Right lobe of liver (tissue), 6 donors: ENCODE results near the gene A3GALT2. TPM values are rescaled to one million over a fixed set of nuclear protein-coding genes. Genes with fewer than 3 reads are reported as not detected.
"Not testable (repeated sequence)": the region's sequence is repeated elsewhere in the genome, so short reads cannot be mapped to it uniquely, and the experiment has no call there.

Experiments used
- ATAC-seq, 4 donors: fragments of 200-7000 bp; cut with Tn5 transposase; one replicate each; pipeline ENCODE4 v1.9.1; 2020; ENCODE audit warnings: mild to moderate bottlenecking in 4 of 4, moderate library complexity in 4 of 4
- DNase-seq, 3 donors: peaks; one replicate each; pipeline ENCODE4 v3.0.0-alpha.2; 2020
- H3K27ac ChIP-seq, 3 donors: fragments of 200-600 bp; one replicate each; pipeline ENCODE4 v1.8.0; 2022
- H3K27me3 ChIP-seq, 2 donors: fragments of 200-600 bp; one replicate each; pipeline ENCODE4 v1.8.0; 2022
- H3K36me3 ChIP-seq, 4 donors: fragments of 200-600 bp; sonication (generic) in 1 of 4; one replicate each; pipeline versions ENCODE4 v1.5.1 to v1.8.0; 2017 to 2022; ENCODE audit warnings: control low read depth in 1 of 4
- H3K4me1 ChIP-seq, 4 donors: fragments of 200-600 bp; sonication (generic) in 1 of 4; one replicate each; pipeline versions ENCODE4 v1.5.1 to v1.8.0; 2017 to 2022; ENCODE audit warnings: control low read depth in 1 of 4
- H3K4me3 ChIP-seq, 3 donors: fragments of 200-600 bp; one replicate each; pipeline ENCODE4 v1.8.0; 2022
- H3K9me3 ChIP-seq, 4 donors: fragments of 200-600 bp; sonication (generic) in 1 of 4; one replicate each; pipeline versions ENCODE4 v1.5.1 to v1.8.0; 2017 to 2022; ENCODE audit warnings: control low read depth in 1 of 4
- CTCF ChIP-seq, 4 donors: fragments of 200-600 bp in 3 of 4; fragments of 450-650 bp in 1 of 4; IDR thresholded peaks; one replicate each; pipeline versions ENCODE4 v1.5.1 to v1.8.0; 2016 to 2022; ENCODE audit warnings: antibody characterized with exemption in 4 of 4, mild to moderate bottlenecking in 2 of 4
- POLR2A ChIP-seq: fragments of 450-650 bp; IDR thresholded peaks from one replicate; pipeline ENCODE4 v1.6.1; 2017; ENCODE audit warnings: antibody characterized with exemption, mild to moderate bottlenecking
- WGBS: methylation state at CpG from one replicate; pipeline ENCODE4 v1.1.6; 2018; ENCODE audit warnings: low coverage, low lambda C conversion rate; ENCODE audit not compliant: insufficient coverage; ENCODE audit errors: missing lambda C conversion rate; 5-methylcytosine and 5-hydroxymethylcytosine counted together
- intact Hi-C, 2 donors: fragments of 100-400 bp; cut with DNase I; formaldehyde crosslinking; loops; one replicate each; pipeline versions ENCODE4 v1.11.2 to v1.14.1; 2022
- total RNA-seq, 6 experiments: library from RNA; depleted of rRNA in 2 of 6; stranded (reverse); fragments of >200 nt in 2 of 6; fragmentation: NEBNext Ultra II Directional in 3 of 6; extraction: Animal tissue kit (Norgen Biotek cat#: 25700) in 3 of 6; gene quantifications; one replicate each; pipeline versions ENCODE4 v1.1.0 to v1.2.4, GENCODE V29; 2016 to 2023
- donor health status: DM: no; HTN: yes; CAD: no.
- donor health status: DM: no; HTN: no; CAD: no.
- donor health status: DM: no; HTN: no; CAD: no.
- donor health status: DM: no; HTN: yes; CAD: no.
- donor health status: DM: no; HTN: yes; CAD: no.

Gene A3GALT2
- total RNA-seq, 6 experiments from 2014 or later = not detected

DNA sequence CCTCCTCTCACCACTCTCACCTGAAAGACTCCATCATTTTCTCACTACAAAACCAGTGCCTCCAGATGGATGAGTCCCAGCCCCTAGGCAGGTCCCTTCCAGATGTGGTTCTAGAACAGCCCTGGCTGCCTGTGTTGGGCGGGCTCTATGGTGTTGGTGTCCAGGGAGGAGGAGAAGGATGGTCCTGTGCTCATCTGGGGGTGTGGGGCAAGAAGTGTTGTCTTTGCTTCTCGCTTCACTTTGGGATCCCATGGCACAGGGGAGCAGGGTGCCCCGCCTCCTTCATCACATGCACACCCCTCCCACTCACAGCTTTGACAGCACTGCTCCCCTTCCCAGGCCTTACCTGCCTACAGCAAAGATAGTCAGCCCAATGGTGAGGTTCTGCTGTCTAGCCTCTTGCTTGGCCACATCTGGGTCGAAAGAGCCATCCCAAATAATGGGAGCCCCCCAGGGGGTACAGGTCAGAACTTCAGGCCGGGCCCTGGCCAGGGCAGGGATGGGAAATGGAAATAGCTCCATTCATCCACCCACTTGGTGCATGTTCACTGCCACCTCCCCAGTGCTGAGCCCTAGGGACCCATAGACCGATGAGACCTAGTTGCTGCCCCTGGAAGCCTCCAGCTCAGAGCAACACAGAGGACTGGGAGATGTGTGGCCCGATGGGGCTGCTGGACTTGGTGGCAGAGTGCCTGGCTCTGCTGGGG, 9.0 kb downstream of the A3GALT2 start:
- Histone ChIP-seq H3K36me3 (no peaks in the 10 kb centered on the region), H3K4me1 (peaks cover 0 to 3% (median 0%) of the 10 kb centered on the region in 4 donors), H3K27me3 (no peaks in the 10 kb centered on the region), H3K27ac (no peak overlapping the region), H3K9me3 (no peaks in the 10 kb centered on the region), H3K4me3 (no peak overlapping the region)
- intact Hi-C loops = no loop called here
- TF ChIP-seq POLR2A (no peak), CTCF (IDR thresholded peaks at IDR 0.05) (no peak)
- no peak for DNase-seq
- ATAC-seq = no peak
- 76% methylated on average over 3 of the region's 7 CpGs for WGBS

DNA sequence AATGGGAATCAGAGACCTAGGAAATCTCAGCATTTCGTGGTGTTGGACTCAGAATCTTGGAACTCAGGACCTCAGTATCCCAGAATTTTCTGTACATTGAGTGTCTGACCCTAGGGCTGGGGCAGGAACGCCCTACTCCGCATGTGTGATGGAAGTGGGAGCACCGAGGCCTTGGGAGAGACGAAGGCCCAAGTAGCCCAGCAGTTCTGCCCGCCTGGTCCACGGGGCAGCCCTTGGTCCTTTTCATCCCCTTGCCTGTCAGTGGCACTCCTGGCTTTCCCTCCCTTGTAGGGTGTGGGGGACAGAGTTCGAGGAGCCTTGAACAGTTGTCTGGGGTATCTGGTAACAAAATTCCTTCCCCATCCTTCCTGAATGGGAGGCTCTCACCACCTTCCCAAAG, 10.2 kb downstream of the A3GALT2 start:
- no peak for DNase-seq
- H3K36me3 ChIP-seq = no peaks in the 10 kb centered on the region
- H3K27me3 ChIP-seq = no peaks in the 10 kb centered on the region
- intact Hi-C loops = no loop called here
- ATAC-seq = no peak
- no peaks in the 10 kb centered on the region for H3K9me3 ChIP-seq
- no peak overlapping the region for H3K4me3 ChIP-seq
- peaks cover 0 to 5% (median 0%) of the 10 kb centered on the region in 4 donors for H3K4me1 ChIP-seq
- TF ChIP-seq CTCF (IDR thresholded peaks at IDR 0.05) = no peak
- no peak for TF ChIP-seq POLR2A
- 73% methylated on average over 2 of the region's 8 CpGs for WGBS
- H3K27ac ChIP-seq = no peak overlapping the region

- H3K36me3 ChIP-seq, H3K4me1 ChIP-seq, H3K4me3 ChIP-seq, H3K27me3 ChIP-seq, H3K27ac ChIP-seq, intact Hi-C loops, ATAC-seq, H3K9me3 ChIP-seq, DNase-seq: not testable (repeated sequence)
- 100% methylated on average over 1 of the region's 32 CpGs for WGBS
These were observed 11.5 kb downstream of the A3GALT2 start for GRCh38 chr1:33309351-33309750.

- intact Hi-C loops = no loop called here
- no peaks in the 10 kb centered on the region for H3K36me3 ChIP-seq
- ATAC-seq (no peak), DNase-seq (no peak)
- WGBS = 93% methylated on average over 3 of the region's 5 CpGs
- no peaks in the 10 kb centered on the region for H3K27me3 ChIP-seq
- no peak for TF ChIP-seq CTCF (IDR thresholded peaks at IDR 0.05)
- H3K27ac ChIP-seq = no peak overlapping the region
- peaks cover 0 to 5% (median 0%) of the 10 kb centered on the region in 4 donors for H3K4me1 ChIP-seq
- no peak overlapping the region for H3K4me3 ChIP-seq
- no peaks in the 10 kb centered on the region for H3K9me3 ChIP-seq
These were observed 13.4 kb downstream of the A3GALT2 start for GRCh38 chr1:33307494-33307864.

DNA sequence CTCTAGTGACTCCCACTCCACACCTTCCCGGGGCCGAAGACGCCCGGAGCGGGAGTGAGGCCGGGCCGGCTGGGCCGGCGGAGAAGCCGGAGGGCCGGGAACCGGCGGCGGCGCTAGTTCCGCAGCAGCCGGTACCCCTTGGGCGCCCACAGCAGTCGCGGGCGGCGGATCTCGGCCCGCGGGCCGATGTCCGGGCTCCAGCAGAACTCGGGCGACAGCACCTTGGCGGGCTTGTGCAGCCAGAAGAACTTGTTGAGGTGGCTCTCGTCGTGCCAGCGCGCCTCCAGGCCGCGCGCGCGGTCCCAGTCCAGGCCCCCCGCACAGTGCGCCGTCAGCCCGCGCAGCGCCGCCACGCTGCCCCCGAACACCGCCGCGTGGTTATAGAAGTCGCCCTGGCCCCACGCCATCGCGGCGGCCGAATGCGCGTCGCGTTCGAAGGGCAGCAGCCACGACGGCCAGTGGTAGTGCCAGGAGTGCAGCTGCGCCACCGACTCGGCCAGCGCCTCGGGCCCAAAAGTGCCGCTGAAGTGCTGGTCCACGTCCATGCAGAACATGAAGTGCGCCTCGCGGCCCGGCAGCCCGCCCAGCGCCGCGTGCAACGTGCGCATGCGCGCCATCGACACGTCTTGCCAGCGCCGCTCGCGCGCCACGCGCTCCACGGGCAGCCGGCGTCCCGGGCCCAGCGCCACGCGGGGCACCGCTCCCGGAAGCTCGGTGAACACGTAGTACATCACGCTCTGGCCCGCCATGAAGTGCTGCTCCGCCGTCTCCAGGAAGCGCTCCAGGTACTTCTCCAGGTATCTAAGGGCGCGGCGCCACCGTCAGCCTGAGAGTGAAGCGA, 14.0 kb downstream of the A3GALT2 start:
- intact Hi-C loops = no loop called here
- no peak for TF ChIP-seq POLR2A
- no peak for TF ChIP-seq CTCF (IDR thresholded peaks at IDR 0.05)
- no peak for DNase-seq

More for the DNA sequence above, 14.0 kb downstream of the A3GALT2 start:
- Histone ChIP-seq H3K4me3 (peak overlapping the region in 1 of 3 donors; percentile 29), H3K27me3 (no peaks in the 10 kb centered on the region), H3K9me3 (no peaks in the 10 kb centered on the region), H3K27ac (no peak overlapping the region), H3K4me1 (peaks cover 0 to 5% (median 0%) of the 10 kb centered on the region in 4 donors), H3K36me3 (no peaks in the 10 kb centered on the region)
- ATAC-seq = peak in 3 of 4 donors; percentile 7 to 22 (median 18)
- 13% methylated on average over 6 of the region's 113 CpGs for WGBS
